ENCODE measurements around the gene NRF1.

DNA sequence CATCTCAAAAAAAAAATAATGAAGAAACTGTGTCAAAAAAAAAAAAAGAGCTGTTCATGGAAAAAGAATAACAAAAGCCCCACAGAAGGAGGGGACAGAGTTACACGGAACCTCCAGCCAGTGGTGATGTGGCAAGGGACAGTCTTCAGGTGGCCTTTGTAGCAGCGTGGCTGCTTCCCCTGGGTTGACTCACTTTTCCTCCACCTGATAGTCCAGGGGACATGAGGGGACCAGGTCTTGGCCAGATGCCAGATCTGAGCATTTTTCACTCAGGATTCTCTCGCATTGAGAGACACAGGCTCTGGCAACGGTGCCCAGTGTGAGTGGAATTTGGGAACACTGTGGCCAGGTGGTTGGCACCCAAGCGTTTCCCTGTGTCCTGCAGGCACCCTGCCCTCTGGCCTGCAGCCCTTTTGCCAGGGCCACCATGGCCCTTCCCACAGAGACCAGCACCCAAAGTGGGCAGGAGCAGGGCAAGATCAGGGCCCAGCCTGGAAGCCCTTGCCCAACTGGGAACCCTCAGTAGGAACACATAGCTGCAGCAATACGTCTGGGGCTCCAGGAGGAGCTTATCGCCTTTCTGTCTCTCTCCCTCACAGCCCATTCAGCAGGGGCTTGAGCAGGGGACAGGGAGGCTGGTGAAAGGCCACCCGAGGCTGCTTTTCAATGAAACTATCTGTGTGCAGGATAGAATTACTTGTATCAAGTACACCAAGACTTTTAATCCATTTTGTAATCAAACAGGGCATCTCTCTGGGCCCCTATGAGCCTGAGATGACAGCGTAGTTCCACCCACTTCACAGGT lies 182.2 kb downstream of the NRF1 start:
- TF ChIP-seq POLR2AphosphoS5 (IDR thresholded peaks at IDR 0.05; ENCODE audit: low read depth, low read length) = no peak
- TF ChIP-seq TAF1 (IDR thresholded peaks at IDR 0.05; ENCODE audit: borderline replicate concordance, insufficient read depth, low read length) = no peak
- TF ChIP-seq, protein P1, sequence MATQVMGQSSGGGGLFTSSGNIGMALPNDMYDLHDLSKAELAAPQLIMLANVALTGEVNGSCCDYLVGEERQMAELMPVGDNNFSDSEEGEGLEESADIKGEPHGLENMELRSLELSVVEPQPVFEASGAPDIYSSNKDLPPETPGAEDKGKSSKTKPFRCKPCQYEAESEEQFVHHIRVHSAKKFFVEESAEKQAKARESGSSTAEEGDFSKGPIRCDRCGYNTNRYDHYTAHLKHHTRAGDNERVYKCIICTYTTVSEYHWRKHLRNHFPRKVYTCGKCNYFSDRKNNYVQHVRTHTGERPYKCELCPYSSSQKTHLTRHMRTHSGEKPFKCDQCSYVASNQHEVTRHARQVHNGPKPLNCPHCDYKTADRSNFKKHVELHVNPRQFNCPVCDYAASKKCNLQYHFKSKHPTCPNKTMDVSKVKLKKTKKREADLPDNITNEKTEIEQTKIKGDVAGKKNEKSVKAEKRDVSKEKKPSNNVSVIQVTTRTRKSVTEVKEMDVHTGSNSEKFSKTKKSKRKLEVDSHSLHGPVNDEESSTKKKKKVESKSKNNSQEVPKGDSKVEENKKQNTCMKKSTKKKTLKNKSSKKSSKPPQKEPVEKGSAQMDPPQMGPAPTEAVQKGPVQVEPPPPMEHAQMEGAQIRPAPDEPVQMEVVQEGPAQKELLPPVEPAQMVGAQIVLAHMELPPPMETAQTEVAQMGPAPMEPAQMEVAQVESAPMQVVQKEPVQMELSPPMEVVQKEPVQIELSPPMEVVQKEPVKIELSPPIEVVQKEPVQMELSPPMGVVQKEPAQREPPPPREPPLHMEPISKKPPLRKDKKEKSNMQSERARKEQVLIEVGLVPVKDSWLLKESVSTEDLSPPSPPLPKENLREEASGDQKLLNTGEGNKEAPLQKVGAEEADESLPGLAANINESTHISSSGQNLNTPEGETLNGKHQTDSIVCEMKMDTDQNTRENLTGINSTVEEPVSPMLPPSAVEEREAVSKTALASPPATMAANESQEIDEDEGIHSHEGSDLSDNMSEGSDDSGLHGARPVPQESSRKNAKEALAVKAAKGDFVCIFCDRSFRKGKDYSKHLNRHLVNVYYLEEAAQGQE (IDR thresholded peaks at IDR 0.05; ENCODE audit: insufficient read depth in 1 of 2, low read depth in 2 of 2, low read length in 2 of 2) = no peak
